Panc1 (cell line): ENCODE data around the gene CRIP1. TPM values are rescaled to one million over a fixed set of nuclear protein-coding genes. Genes with fewer than 3 reads are reported as not detected.

Experiments
- ATAC-seq: fragments of 200-7000 bp; cut with Tn5 transposase; 2 replicates; pipeline ENCODE4 v1.9.1; 2020; ENCODE audit warnings: mild to moderate bottlenecking, moderate library complexity
- BruUV-seq: library from RNA; stranded (reverse); fragments of 400-500 nt; replicated peaks from 2 replicates; lab custom pipeline; 2021; lab: Mats Ljungman, UMichigan
- CTCF ChIA-PET: fragments of 300-600 bp; sonication (Branson Sonifier 250); formaldehyde crosslinking; loops from one replicate; lab custom pipeline; 2022; ENCODE audit warnings: antibody characterized with exemption; lab: Charles Lee
- POLR2A ChIA-PET: fragments of 300-600 bp; sonication (Branson Sonifier 250); formaldehyde crosslinking; loops from one replicate; lab custom pipeline; 2022; ENCODE audit warnings: antibody characterized with exemption; lab: Charles Lee
- DNase-seq: peaks from one replicate; pipeline ENCODE4 v3.0.0-alpha.2; 2010; ENCODE audit warnings: low read depth, low spot score
- H3K27ac ChIP-seq: 2 replicates; pipeline ENCODE4 v1.5.1; 2011; ENCODE audit warnings: mild to moderate bottlenecking, low read length, inconsistent platforms
- H3K27me3 ChIP-seq: fragments of 200-500 bp; sonication (Bioruptor generic); 2 replicates; pipeline ENCODE4 v1.6.0; 2014; ENCODE audit warnings: low read length, inconsistent platforms; ENCODE audit not compliant: control insufficient read depth, insufficient read depth
- H3K36me3 ChIP-seq: fragments of 200-500 bp; sonication (Bioruptor generic); 2 replicates; pipeline ENCODE4 v1.5.1; 2014; ENCODE audit warnings: inconsistent platforms, mild to moderate bottlenecking, low read length, moderate library complexity; ENCODE audit not compliant: control insufficient read depth, insufficient read depth
- H3K4me1 ChIP-seq: 2 replicates; pipeline ENCODE4 v1.5.1; 2011; ENCODE audit warnings: inconsistent platforms, mild to moderate bottlenecking, low read length, moderate library complexity; ENCODE audit not compliant: control insufficient read depth, insufficient read depth
- H3K4me3 ChIP-seq, 2 experiments: 2 replicates each; pipeline ENCODE4 v1.5.1; 2011 to 2012; ENCODE audit warnings: low read depth in 2 of 2, low read length in 2 of 2, mild to moderate bottlenecking in 2 of 2, inconsistent platforms in 1 of 2, moderate library complexity in 1 of 2
- H3K9me3 ChIP-seq: fragments of 200-500 bp; sonication (Bioruptor generic); 2 replicates; pipeline ENCODE4 v1.5.1; 2014; ENCODE audit warnings: low read depth, mild to moderate bottlenecking, inconsistent platforms, low read length, moderate library complexity; ENCODE audit not compliant: control insufficient read depth, insufficient read depth
- CTCF ChIP-seq: fragments of 450-650 bp; IDR thresholded peaks from 2 replicates; pipeline ENCODE4 v1.5.1; 2017; ENCODE audit warnings: mild to moderate bottlenecking
- POLR2AphosphoS5 ChIP-seq: IDR thresholded peaks from 2 replicates; pipeline ENCODE4 v1.6.1; 2012; ENCODE audit warnings: mild to moderate bottlenecking, low read depth, low read length, moderate library complexity
- REST ChIP-seq, 2 experiments: IDR thresholded peaks; 2 replicates each; pipeline ENCODE4 v1.6.1; 2011 to 2012; ENCODE audit warnings: low read depth in 2 of 2, control low read depth in 1 of 2, low read length in 1 of 2, mild to moderate bottlenecking in 1 of 2, moderate library complexity in 1 of 2; ENCODE audit not compliant: insufficient read depth in 1 of 2
- SIN3A ChIP-seq: IDR thresholded peaks from 2 replicates; pipeline ENCODE4 v1.6.1; 2012; ENCODE audit warnings: low read depth, mild to moderate bottlenecking, low read length, moderate library complexity, borderline replicate concordance; ENCODE audit not compliant: insufficient read depth
- TCF7L2 ChIP-seq: IDR thresholded peaks from 2 replicates; pipeline ENCODE4 v1.6.1; 2011; ENCODE audit warnings: mild to moderate bottlenecking, low read depth, low read length, inconsistent platforms
- in situ Hi-C: cut with HindIII; loops from 2 replicates; pipeline ENCODE4 v1.10.0; 2016; ENCODE audit warnings: low sequenced_read_pairs, low pct_unique_long_range_greater_than_20kb
- intact Hi-C: fragments of 100-400 bp; cut with micrococcal nuclease; formaldehyde crosslinking; loops from one replicate; pipeline ENCODE4 v1.10.0; 2022; ENCODE audit not compliant: unreplicated experiment
- total RNA-seq: library from RNA; stranded (reverse); gene quantifications from one replicate; pipeline ENCODE4 v1.2.1, GENCODE V29; 2021; ENCODE audit not compliant: unreplicated experiment

CRIP1 gene
- total RNA-seq, 1 experiment from 2014 or later, result 1,056 TPM

- no peak for TF ChIP-seq POLR2AphosphoS5
- no peak for TF ChIP-seq REST (IDR thresholded peaks at IDR 0.05; ENCODE audit: insufficient read depth in 1 of 2, low read depth in 2 of 2, low read length in 1 of 2)
- TF ChIP-seq CTCF, result no peak
- no peak for TF ChIP-seq TCF7L2
- no peak for TF ChIP-seq SIN3A
- Histone ChIP-seq H3K4me1 (no peaks in the 10 kb centered on the region), H3K27me3 (no peaks in the 10 kb centered on the region), H3K4me3 (no peak overlapping the region), H3K9me3 (no peaks in the 10 kb centered on the region), H3K27ac (no peak overlapping the region), H3K36me3 (no peaks in the 10 kb centered on the region)
- DNase-seq (no peak), ATAC-seq (no peak)
- CTCF ChIA-PET, result no interaction called here
- in situ Hi-C loops, result no loop called here
- BruUV-seq, result no TSS peak
- intact Hi-C loops, result no loop called here
- POLR2A ChIA-PET, result no interaction called here
Observed at GRCh38 chr14:105500726-105501101, 14.0 kb downstream of the CRIP1 start.

- Histone ChIP-seq H3K36me3 (no peaks in the 10 kb centered on the region), H3K27me3 (no peaks in the 10 kb centered on the region), H3K4me3 (no peak overlapping the region), H3K27ac (no peak overlapping the region), H3K9me3 (no peaks in the 10 kb centered on the region), H3K4me1 (no peaks in the 10 kb centered on the region)
- POLR2A ChIA-PET, result interaction anchor here (0.6 kb wide), 1 partner anchor 33 kb away, joined by 3 read pairs; no protein-coding TSS in a partner anchor
- DNase-seq, result no peak
- CTCF ChIA-PET, result interaction anchor here (0.7 kb wide), 1 partner anchor 26 kb away, joined by 9 read pairs; no protein-coding TSS in a partner anchor
- intact Hi-C loops, result no loop called here
- peak; percentile 60 for TF ChIP-seq POLR2AphosphoS5
- TF ChIP-seq SIN3A, result no peak
- TF ChIP-seq TCF7L2, result no peak
- ATAC-seq, result no peak
- no TSS peak for BruUV-seq
- in situ Hi-C loops, result no loop called here
Observed at GRCh38 chr14:105501504-105502291, 15.0 kb downstream of the CRIP1 start.
